AG10803 (cell line): ENCODE measurements around the gene INPP5K.

Source experiments
- DNase-seq: peaks from one replicate; pipeline ENCODE4 v3.0.0; 2010; ENCODE audit warnings: low read depth
- H3K4me3 ChIP-seq: 2 replicates; pipeline ENCODE4 v1.5.1; 2011; ENCODE audit warnings: mild to moderate bottlenecking, low read length, control low read depth
- TF ChIP-seq, protein P1 (sequence below): conservative IDR thresholded peaks from 2 replicates; pipeline ENCODE4 v1.5.1; 2011; ENCODE audit warnings: mild to moderate bottlenecking, low read length, control low read depth, inconsistent platforms

The INPP5K gene

GRCh38 chr17:1493291-1493980 lies 23.0 kb downstream of the INPP5K start:
- no peak for DNase-seq
- no peak overlapping the region for H3K4me3 ChIP-seq
- TF ChIP-seq, protein P1, sequence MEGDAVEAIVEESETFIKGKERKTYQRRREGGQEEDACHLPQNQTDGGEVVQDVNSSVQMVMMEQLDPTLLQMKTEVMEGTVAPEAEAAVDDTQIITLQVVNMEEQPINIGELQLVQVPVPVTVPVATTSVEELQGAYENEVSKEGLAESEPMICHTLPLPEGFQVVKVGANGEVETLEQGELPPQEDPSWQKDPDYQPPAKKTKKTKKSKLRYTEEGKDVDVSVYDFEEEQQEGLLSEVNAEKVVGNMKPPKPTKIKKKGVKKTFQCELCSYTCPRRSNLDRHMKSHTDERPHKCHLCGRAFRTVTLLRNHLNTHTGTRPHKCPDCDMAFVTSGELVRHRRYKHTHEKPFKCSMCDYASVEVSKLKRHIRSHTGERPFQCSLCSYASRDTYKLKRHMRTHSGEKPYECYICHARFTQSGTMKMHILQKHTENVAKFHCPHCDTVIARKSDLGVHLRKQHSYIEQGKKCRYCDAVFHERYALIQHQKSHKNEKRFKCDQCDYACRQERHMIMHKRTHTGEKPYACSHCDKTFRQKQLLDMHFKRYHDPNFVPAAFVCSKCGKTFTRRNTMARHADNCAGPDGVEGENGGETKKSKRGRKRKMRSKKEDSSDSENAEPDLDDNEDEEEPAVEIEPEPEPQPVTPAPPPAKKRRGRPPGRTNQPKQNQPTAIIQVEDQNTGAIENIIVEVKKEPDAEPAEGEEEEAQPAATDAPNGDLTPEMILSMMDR = no peak

DNA sequence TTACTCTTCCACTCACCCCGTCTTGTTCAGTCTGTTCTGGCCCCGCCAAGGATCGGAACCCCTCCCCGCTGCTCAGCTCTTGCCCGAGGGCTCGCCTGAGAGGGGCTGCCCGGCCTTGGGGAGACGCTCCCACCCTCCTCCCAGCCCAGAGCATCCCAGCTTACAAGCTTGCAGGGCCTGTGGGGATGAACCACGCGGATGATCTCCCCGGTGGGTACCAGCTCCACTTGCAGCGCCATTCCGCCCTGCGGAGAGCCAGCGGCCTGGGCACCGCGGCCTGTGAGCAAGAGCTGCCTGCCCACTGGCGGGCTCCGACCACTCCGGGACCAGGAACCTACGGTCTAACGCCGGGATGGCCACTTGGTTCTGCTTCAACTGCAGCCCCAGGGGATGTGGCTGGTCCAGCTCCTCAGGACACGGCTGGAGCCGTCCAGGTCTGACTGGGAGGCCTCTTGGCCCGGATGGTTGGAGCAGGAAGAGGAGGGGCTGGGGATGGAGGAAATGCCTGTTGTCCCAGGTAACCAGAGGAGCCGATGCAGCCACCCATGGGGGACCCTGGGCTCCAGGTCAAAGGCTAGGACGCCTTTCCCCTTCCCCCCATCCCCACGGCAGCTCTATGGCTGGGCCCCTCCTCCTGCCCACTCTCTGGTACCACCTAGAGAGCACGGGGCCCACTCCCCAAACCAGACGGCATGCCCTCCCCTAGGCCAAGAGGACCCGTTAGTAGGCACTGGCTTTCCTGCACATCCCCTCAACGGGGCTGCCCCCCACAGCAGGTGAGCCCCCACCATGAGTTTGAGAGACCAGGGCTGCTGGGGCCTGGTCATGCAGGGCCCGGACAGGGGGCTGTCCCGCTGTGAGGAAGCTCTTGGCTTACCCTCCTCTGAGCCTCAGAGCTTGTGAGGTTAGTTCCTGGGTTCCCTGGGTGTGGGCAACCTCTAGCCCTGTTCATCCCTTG lies 23.9 kb downstream of the INPP5K start, which contains the start of gene MYO1C:
Gene MYO1C, minus strand, starts transcription at position 438 of the 958 bp plus-strand sequence. Its CDS starts 199 bp downstream, at position 239.
- TF ChIP-seq, protein P1 = no peak
- peak within 1 kb of the TSS; percentile 62 for H3K4me3 ChIP-seq
- no peak for DNase-seq

DNA sequence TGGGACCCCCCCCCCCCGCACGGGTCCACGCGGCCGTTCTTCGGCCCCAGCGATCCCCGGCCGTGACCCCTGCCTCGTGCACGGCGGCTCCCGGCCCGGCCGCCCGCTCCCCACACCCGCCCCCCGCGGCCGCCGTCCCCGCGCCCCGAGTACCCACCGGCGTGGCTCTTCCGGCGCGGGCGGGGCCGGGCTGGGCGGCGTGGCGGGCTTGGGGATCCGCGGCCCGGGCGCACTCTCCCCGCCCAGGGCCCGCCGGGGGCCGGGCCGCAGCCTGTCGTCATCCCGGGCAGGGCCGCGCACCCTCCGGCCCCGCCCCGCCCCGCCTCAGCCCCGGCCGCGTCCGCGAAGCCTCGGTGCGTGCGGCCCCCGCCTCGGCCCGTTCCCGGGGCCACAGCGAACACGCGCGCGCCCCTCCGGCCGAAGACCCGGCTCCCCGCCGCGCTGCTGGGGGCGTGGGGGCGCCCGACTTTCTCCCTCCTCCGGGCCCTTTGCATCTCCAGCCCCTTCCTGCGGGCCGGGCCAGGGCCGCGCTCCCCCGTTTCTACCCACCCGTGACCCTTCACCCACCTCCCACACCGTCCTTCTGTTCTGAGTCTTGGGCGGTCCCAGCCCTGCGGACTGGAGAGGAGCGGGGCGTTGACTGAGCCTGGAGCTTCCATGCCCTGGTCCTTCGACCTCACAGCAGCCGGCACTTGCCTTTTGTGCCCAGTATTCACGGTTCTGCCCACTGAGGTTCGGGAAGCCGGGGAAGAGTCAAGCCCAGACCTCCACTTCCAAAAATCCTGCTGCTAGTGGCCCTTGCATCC lies 24.8 kb downstream of the INPP5K start:
- peak; percentile 54 for DNase-seq
- peak overlapping the region; percentile 87 for H3K4me3 ChIP-seq
- TF ChIP-seq, protein P1 = no peak

GRCh38 chr17:1490643-1491442 lies 25.6 kb downstream of the INPP5K start:
- peak overlapping the region; percentile 87 for H3K4me3 ChIP-seq
- TF ChIP-seq, protein P1 = no peak
- DNase-seq = peak; percentile 41

DNA sequence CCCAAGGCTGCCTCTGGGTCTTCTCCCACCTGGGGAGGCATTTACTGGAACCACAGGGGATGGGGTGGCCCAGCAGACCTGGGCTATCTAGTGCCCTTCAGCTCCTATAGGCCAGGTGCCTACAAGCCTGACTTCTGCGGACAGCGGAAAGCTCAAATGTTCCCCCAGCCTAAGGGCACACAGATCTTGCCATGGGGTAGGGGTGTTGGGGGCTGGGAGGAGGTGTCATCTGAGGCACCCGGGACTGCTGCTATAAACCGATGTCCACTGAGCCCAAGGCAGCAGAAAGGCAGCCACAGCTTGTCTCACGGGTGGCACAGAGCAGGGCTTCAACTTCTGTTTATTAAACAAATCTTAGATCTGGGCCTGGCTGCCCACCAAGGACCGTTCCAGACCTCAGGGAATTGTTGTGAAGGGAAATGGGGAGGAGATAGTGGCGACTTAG lies 27.6 kb downstream of the INPP5K start:
- TF ChIP-seq, protein P1 = no peak
- H3K4me3 ChIP-seq = peak overlapping the region; percentile 69
- DNase-seq = no peak
